HG02798 (cell line): Measurements from ENCODE around the gene PSME3.

Source experiments
- ATAC-seq: cut with Tn5 transposase; IDR thresholded peaks from one replicate; pipeline ENCODE4 v1.9.1; 2021; ENCODE audit warnings: mild to moderate bottlenecking; ENCODE audit not compliant: unreplicated experiment, poor library complexity

The PSME3 gene

GRCh38 chr17:42814633-42815399, 18.4 kb upstream of the PSME3 start:
- ATAC-seq = no peak

GRCh38 chr17:42817866-42818265, 15.3 kb upstream of the PSME3 start:
- ATAC-seq = no peak

GRCh38 chr17:42818379-42818778, 14.8 kb upstream of the PSME3 start:
- ATAC-seq = no peak

- ATAC-seq = no peak
These were observed 13.2 kb upstream of the PSME3 start for GRCh38 chr17:42819939-42820535.

- no peak for ATAC-seq
These were observed 12.0 kb upstream of the PSME3 start for GRCh38 chr17:42821176-42821575.

GRCh38 chr17:42827472-42827871, 5.7 kb upstream of the PSME3 start:
- ATAC-seq = no peak

GRCh38 chr17:42830971-42831370, 2.2 kb upstream of the PSME3 start:
- no peak for ATAC-seq

- ATAC-seq = peak; percentile 18
These were observed 824 bp upstream of the PSME3 start for GRCh38 chr17:42832213-42832933.

GRCh38 chr17:42833767-42834422, 698 bp downstream of the PSME3 start:
- no peak for ATAC-seq

GRCh38 chr17:42835732-42836131, 2.5 kb downstream of the PSME3 start:
- no peak for ATAC-seq

- ATAC-seq = no peak
These were observed 8.9 kb downstream of the PSME3 start for GRCh38 chr17:42841975-42842685.

- no peak for ATAC-seq
These were observed 10.2 kb downstream of the PSME3 start for GRCh38 chr17:42843358-42843934.

- ATAC-seq = no peak
These were observed 11.1 kb downstream of the PSME3 start, which contains the start of gene AOC2 for GRCh38 chr17:42844271-42844670. Gene AOC2 (plus strand): TSS chr17:42844580. CDS start chr17:42844627, 47 bp downstream.

GRCh38 chr17:42844761-42845555, 11.8 kb downstream of the PSME3 start:
- no peak for ATAC-seq

- no peak for ATAC-seq
These were observed 12.3 kb downstream of the PSME3 start for GRCh38 chr17:42845556-42845917.

GRCh38 chr17:42845918-42846593, 12.9 kb downstream of the PSME3 start:
- no peak for ATAC-seq

GRCh38 chr17:42846594-42847280, 13.5 kb downstream of the PSME3 start:
- no peak for ATAC-seq

- no peak for ATAC-seq
These were observed 14.9 kb downstream of the PSME3 start for GRCh38 chr17:42848093-42848492.
